Measurements from ENCODE around the gene MATR3.

Gene MATR3

GRCh38 chr5:139378101-139378825, 84.7 kb downstream of the MATR3 start:
- no peak for TF ChIP-seq CTCF (IDR thresholded peaks at IDR 0.05; ENCODE audit: insufficient read depth, low read depth, low read length, missing control alignments)
- DNase-seq (ENCODE audit: low read depth), result no peak
- no peak overlapping the region for H3K4me3 ChIP-seq (ENCODE audit: low read length)

GRCh38 chr5:139378941-139379361, 85.4 kb downstream of the MATR3 start:
- no peak for DNase-seq (ENCODE audit: low read depth)
- no peak overlapping the region for H3K4me3 ChIP-seq (ENCODE audit: low read length)
- no peak for TF ChIP-seq CTCF (IDR thresholded peaks at IDR 0.05; ENCODE audit: insufficient read depth, low read depth, low read length, missing control alignments)

- DNase-seq (ENCODE audit: low read depth), result no peak
- TF ChIP-seq CTCF (IDR thresholded peaks at IDR 0.05; ENCODE audit: insufficient read depth, low read depth, low read length, missing control alignments), result no peak
- no peak overlapping the region for H3K4me3 ChIP-seq (ENCODE audit: low read length)
Observed at GRCh38 chr5:139379626-139380449, 86.3 kb downstream of the MATR3 start.
